ENCODE data around the gene PACSIN1. TPM values are rescaled to one million over a fixed set of nuclear protein-coding genes. Genes with fewer than 3 reads are reported as not detected.
A peak's percentile ranks its signal among the peaks of the same experiment; 100 is the strongest.

The PACSIN1 gene
- total RNA-seq, 1 experiment from 2014 or later = not detected

- no peaks in the 10 kb centered on the region for H3K36me3 ChIP-seq (ENCODE audit: insufficient read depth, low read length, poor library complexity, severe bottlenecking)
- intact Hi-C loops (cut with micrococcal nuclease; ENCODE audit: unreplicated experiment) = no loop called here
- no peak overlapping the region for H3K4me3 ChIP-seq (ENCODE audit: low read depth, low read length, poor library complexity, severe bottlenecking)
- no peak for DNase-seq (ENCODE audit: low spot score)
- BruUV-seq (replicated peaks) = no TSS peak
- POLR2A ChIA-PET (ENCODE audit: low non-redundant PET) = no interaction called here
- CTCF ChIA-PET = no interaction called here
- no peak overlapping the region for H3K27ac ChIP-seq (ENCODE audit: low read depth, low read length, poor library complexity, severe bottlenecking)
- H3K9me3 ChIP-seq (ENCODE audit: low read depth, low read length, poor library complexity, severe bottlenecking) = no peaks in the 10 kb centered on the region
- no peaks in the 10 kb centered on the region for H3K4me1 ChIP-seq (ENCODE audit: insufficient read depth, low read length, poor library complexity, severe bottlenecking)
- no peaks in the 10 kb centered on the region for H3K27me3 ChIP-seq (replicated peaks; ENCODE audit: insufficient read depth, low read depth, low read length, poor library complexity)
- TF ChIP-seq EZH2 (IDR thresholded peaks at IDR 0.05; ENCODE audit: borderline replicate concordance, low read depth, low read length, poor library complexity, severe bottlenecking) (no peak), CTCF (conservative IDR thresholded peaks at IDR 0.05; ENCODE audit: low read depth, low read length) (no peak)
Measured at GRCh38 chr6:34447910-34448309, 18.0 kb upstream of the PACSIN1 start.

GRCh38 chr6:34451192-34451591 lies 14.7 kb upstream of the PACSIN1 start:
- POLR2A ChIA-PET (ENCODE audit: low non-redundant PET) = no interaction called here
- Histone ChIP-seq H3K4me1 (ENCODE audit: insufficient read depth, low read length, poor library complexity, severe bottlenecking) (no peaks in the 10 kb centered on the region), H3K36me3 (ENCODE audit: insufficient read depth, low read length, poor library complexity, severe bottlenecking) (no peaks in the 10 kb centered on the region), H3K9me3 (ENCODE audit: low read depth, low read length, poor library complexity, severe bottlenecking) (no peaks in the 10 kb centered on the region), H3K27ac (ENCODE audit: low read depth, low read length, poor library complexity, severe bottlenecking) (no peak overlapping the region), H3K4me3 (ENCODE audit: low read depth, low read length, poor library complexity, severe bottlenecking) (no peak overlapping the region), H3K27me3 (replicated peaks; ENCODE audit: insufficient read depth, low read depth, low read length, poor library complexity) (no peaks in the 10 kb centered on the region)
- TF ChIP-seq EZH2 (IDR thresholded peaks at IDR 0.05; ENCODE audit: borderline replicate concordance, low read depth, low read length, poor library complexity, severe bottlenecking) = no peak
- no peak for TF ChIP-seq CTCF (conservative IDR thresholded peaks at IDR 0.05; ENCODE audit: low read depth, low read length)
- intact Hi-C loops (cut with micrococcal nuclease; ENCODE audit: unreplicated experiment) = no loop called here
- BruUV-seq (replicated peaks) = no TSS peak
- DNase-seq (ENCODE audit: low spot score) = no peak
- CTCF ChIA-PET = no interaction called here

GRCh38 chr6:34455831-34456230 lies 10.0 kb upstream of the PACSIN1 start:
- no peaks in the 10 kb centered on the region for H3K36me3 ChIP-seq (ENCODE audit: insufficient read depth, low read length, poor library complexity, severe bottlenecking)
- H3K9me3 ChIP-seq (ENCODE audit: low read depth, low read length, poor library complexity, severe bottlenecking) = no peaks in the 10 kb centered on the region
- no peak overlapping the region for H3K27ac ChIP-seq (ENCODE audit: low read depth, low read length, poor library complexity, severe bottlenecking)
- no peaks in the 10 kb centered on the region for H3K27me3 ChIP-seq (replicated peaks; ENCODE audit: insufficient read depth, low read depth, low read length, poor library complexity)
- H3K4me1 ChIP-seq (ENCODE audit: insufficient read depth, low read length, poor library complexity, severe bottlenecking) = no peaks in the 10 kb centered on the region
- no TSS peak for BruUV-seq (replicated peaks)
- CTCF ChIA-PET = no interaction called here
- intact Hi-C loops (cut with micrococcal nuclease; ENCODE audit: unreplicated experiment) = no loop called here
- peak; percentile 22 for DNase-seq (ENCODE audit: low spot score)
- TF ChIP-seq EZH2 (IDR thresholded peaks at IDR 0.05; ENCODE audit: borderline replicate concordance, low read depth, low read length, poor library complexity, severe bottlenecking) = no peak
- no peak for TF ChIP-seq CTCF (conservative IDR thresholded peaks at IDR 0.05; ENCODE audit: low read depth, low read length)
- H3K4me3 ChIP-seq (ENCODE audit: low read depth, low read length, poor library complexity, severe bottlenecking) = no peak overlapping the region
- POLR2A ChIA-PET (ENCODE audit: low non-redundant PET) = no interaction called here
